Cerebellar nuclear complex (tissue), 1 donor: ENCODE data around the gene UBQLN3.

Experiments
- DNase-seq, 2 experiments: peaks; one replicate each; lab custom pipeline; 2025; lab: John Stamatoyannopoulos, UW

Gene UBQLN3

GRCh38 chr11:5505363-5506048 lies 4.3 kb downstream of the UBQLN3 start:
- DNase-seq, result no peak

- DNase-seq, result no peak
These were observed 5.3 kb downstream of the UBQLN3 start for GRCh38 chr11:5504403-5504921.

- no peak for DNase-seq
These were observed 9.4 kb downstream of the UBQLN3 start for GRCh38 chr11:5500393-5500801.

- DNase-seq, result no peak
These were observed 10.1 kb downstream of the UBQLN3 start for GRCh38 chr11:5499671-5500070.

GRCh38 chr11:5489576-5490357 lies 20.0 kb downstream of the UBQLN3 start:
- no peak for DNase-seq

GRCh38 chr11:5488798-5489399 lies 20.9 kb downstream of the UBQLN3 start:
- no peak for DNase-seq

GRCh38 chr11:5488385-5488784 lies 21.4 kb downstream of the UBQLN3 start, which contains the start of gene OR52D1:
OR52D1 (plus strand) TSS chr11:5488685; CDS start chr11:5488707, 22 bp downstream.
- no peak for DNase-seq

- no peak for DNase-seq
These were observed 23.3 kb downstream of the UBQLN3 start for GRCh38 chr11:5486421-5486820.

- DNase-seq, result no peak
These were observed 23.8 kb downstream of the UBQLN3 start for GRCh38 chr11:5486003-5486402.

- no peak for DNase-seq
These were observed 33.5 kb downstream of the UBQLN3 start for GRCh38 chr11:5476186-5476819.

GRCh38 chr11:5473921-5474320 lies 35.8 kb downstream of the UBQLN3 start:
- DNase-seq, result no peak

GRCh38 chr11:5467527-5467926 lies 42.2 kb downstream of the UBQLN3 start:
- DNase-seq, result no peak

GRCh38 chr11:5460983-5461621 lies 48.7 kb downstream of the UBQLN3 start:
- no peak for DNase-seq
